Neuronal stem cell (in vitro differentiated cells): ENCODE measurements around the gene ARHGEF12.

Experiments
- DNase-seq: peaks from one replicate; pipeline ENCODE4 v3.0.0-alpha.2; 2013; ENCODE audit warnings: low spot score
- H2AFZ ChIP-seq: one replicate; pipeline ENCODE4 v1.6.1; 2013; ENCODE audit warnings: mild to moderate bottlenecking, low read length, inconsistent platforms
- H2AK5ac ChIP-seq: 2 replicates; pipeline ENCODE4 v1.6.1; 2013; ENCODE audit warnings: low read depth, mild to moderate bottlenecking, inconsistent platforms, low read length, moderate library complexity, mixed read lengths
- H2BK120ac ChIP-seq: 2 replicates; pipeline ENCODE4 v1.6.1; 2013; ENCODE audit warnings: low read depth, mild to moderate bottlenecking, inconsistent platforms, low read length, moderate library complexity, mixed read lengths
- H2BK12ac ChIP-seq: one replicate; pipeline ENCODE4 v1.6.1; 2013; ENCODE audit warnings: low read length, inconsistent platforms
- H2BK15ac ChIP-seq: 2 replicates; pipeline ENCODE4 v1.6.1; 2013; ENCODE audit warnings: mild to moderate bottlenecking, low read length, inconsistent platforms, mixed read lengths
- H2BK5ac ChIP-seq: one replicate; pipeline ENCODE4 v1.6.1; 2013; ENCODE audit warnings: inconsistent platforms, mild to moderate bottlenecking, low read length, moderate library complexity
- H3K14ac ChIP-seq: one replicate; pipeline ENCODE4 v1.6.1; 2013; ENCODE audit warnings: low read length, inconsistent platforms
- H3K18ac ChIP-seq: 2 replicates; pipeline ENCODE4 v1.6.1; 2013; ENCODE audit warnings: low read length, inconsistent platforms
- H3K23ac ChIP-seq: 2 replicates; pipeline ENCODE4 v1.6.1; 2013; ENCODE audit warnings: low read depth, mild to moderate bottlenecking, mixed read lengths, low read length, inconsistent platforms; ENCODE audit not compliant: poor library complexity
- H3K27ac ChIP-seq: replicated peaks from 3 replicates; pipeline ENCODE4 v1.5.1; 2013; ENCODE audit warnings: low read length, inconsistent platforms
- H3K27me3 ChIP-seq, 3 experiments: 2 replicates each; pipeline ENCODE4 v1.6.1; 2013; ENCODE audit warnings: low read length in 3 of 3, mild to moderate bottlenecking in 2 of 3, inconsistent platforms in 1 of 3, low read depth in 1 of 3, mixed read lengths in 1 of 3, moderate library complexity in 1 of 3; ENCODE audit not compliant: control insufficient read depth in 3 of 3, insufficient read depth in 3 of 3
- H3K36me3 ChIP-seq, 2 donors: replicated peaks in 1 of 2; 2 replicates each; pipeline ENCODE4 v1.6.1; 2013; ENCODE audit warnings: low read length in 2 of 2; ENCODE audit not compliant: control insufficient read depth in 2 of 2, insufficient read depth in 2 of 2
- H3K4ac ChIP-seq: 2 replicates; pipeline ENCODE4 v1.6.1; 2013; ENCODE audit warnings: inconsistent platforms, mild to moderate bottlenecking, low read length, moderate library complexity
- H3K4me1 ChIP-seq, 2 donors: 1 replicate in 1 of 2; 2 replicates in 1 of 2; pipeline ENCODE4 v1.6.1; 2013; ENCODE audit warnings: low read length in 2 of 2, low read depth in 1 of 2; ENCODE audit not compliant: control insufficient read depth in 2 of 2, insufficient read depth in 1 of 2
- H3K4me2 ChIP-seq: one replicate; pipeline ENCODE4 v1.6.1; 2013; ENCODE audit warnings: mild to moderate bottlenecking, low read length, inconsistent platforms; ENCODE audit not compliant: insufficient read depth, poor library complexity, severe bottlenecking
- H3K4me3 ChIP-seq, 2 donors: 2 replicates each; pipeline ENCODE4 v1.5.1; 2013; ENCODE audit warnings: low read length in 2 of 2, mild to moderate bottlenecking in 2 of 2, inconsistent platforms in 1 of 2, moderate library complexity in 1 of 2
- H3K79me1 ChIP-seq: one replicate; pipeline ENCODE4 v1.6.1; 2013; ENCODE audit warnings: low read depth, mild to moderate bottlenecking, inconsistent platforms, low read length, moderate library complexity
- H3K9ac ChIP-seq: one replicate; pipeline ENCODE4 v1.6.1; 2013; ENCODE audit warnings: mild to moderate bottlenecking, low read depth, low read length, inconsistent platforms; ENCODE audit not compliant: poor library complexity
- H3K9me3 ChIP-seq, 2 donors: replicated peaks in 1 of 2; 2 replicates each; pipeline versions ENCODE3 to v1.6.1; 2013; ENCODE audit warnings: low read length in 2 of 2, mild to moderate bottlenecking in 2 of 2, inconsistent platforms in 1 of 2, low read depth in 1 of 2, mixed read lengths in 1 of 2, moderate library complexity in 1 of 2; ENCODE audit not compliant: control insufficient read depth in 2 of 2, insufficient read depth in 1 of 2
- H4K8ac ChIP-seq: one replicate; pipeline ENCODE4 v1.6.1; 2013; ENCODE audit warnings: low read depth, mild to moderate bottlenecking, inconsistent platforms, low read length, moderate library complexity
- H4K91ac ChIP-seq: one replicate; pipeline ENCODE4 v1.6.1; 2013; ENCODE audit warnings: low read length, low read depth, mild to moderate bottlenecking, inconsistent platforms; ENCODE audit not compliant: poor library complexity
- WGBS, 2 donors: extraction: QIAGEN DNeasy Blood & Tissue Kit; methylation state at CpG; one replicate each; pipeline ENCODE4 v1.1.7; 2013; ENCODE audit warnings: missing lambda C conversion rate in 2 of 2, mixed read lengths in 1 of 2; ENCODE audit not compliant: insufficient read length in 2 of 2, insufficient replicate concordance in 1 of 2; ENCODE audit errors: extremely low coverage in 2 of 2; 5-methylcytosine and 5-hydroxymethylcytosine counted together

ARHGEF12 gene

DNA sequence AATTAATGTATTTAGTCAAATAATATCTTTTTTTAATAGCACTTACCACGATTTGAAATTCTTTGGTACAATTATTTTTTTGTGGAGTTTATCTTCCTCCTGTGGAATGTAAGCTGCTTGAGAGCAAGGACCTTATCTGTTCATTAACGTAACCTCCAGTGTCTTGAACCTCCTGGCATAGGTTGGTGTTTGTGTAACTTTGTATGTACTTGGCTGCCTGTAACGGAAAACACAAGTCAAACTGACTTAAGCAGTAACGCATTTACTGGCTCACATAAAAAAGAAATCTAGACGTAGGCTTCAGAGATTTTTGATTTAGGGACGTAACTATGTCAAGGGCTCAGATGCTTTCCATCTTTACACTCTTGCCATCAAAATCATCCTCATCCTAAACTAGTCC, 56.1 kb downstream of the ARHGEF12 start:
- Histone ChIP-seq H3K27me3 (no peaks in the 10 kb centered on the region), H3K14ac (no peak overlapping the region), H3K4me3 (no peak overlapping the region), H3K4ac (no peak overlapping the region), H3K18ac (no peak overlapping the region), H2AK5ac (no peak overlapping the region), H3K4me1 (peaks cover 1 to 6% of the 10 kb centered on the region in 2 donors), H3K4me2 (no peak overlapping the region), H3K79me1 (no peaks in the 10 kb centered on the region), H4K8ac (no peak overlapping the region), H3K9me3 (peaks cover 2 to 8% of the 10 kb centered on the region in 2 donors), H2BK12ac (no peak overlapping the region), H3K27ac (no peak overlapping the region), H3K36me3 (no peaks in the 10 kb centered on the region), H2BK5ac (no peak overlapping the region), H2AFZ (no peak overlapping the region), H4K91ac (no peak overlapping the region), H3K23ac (no peak overlapping the region), H2BK120ac (no peak overlapping the region), H2BK15ac (no peak overlapping the region), H3K9ac (no peak overlapping the region)
- DNase-seq = no peak
- WGBS, 2 donors = no CpG with 5 or more reads among the region's 6 CpGs

DNA sequence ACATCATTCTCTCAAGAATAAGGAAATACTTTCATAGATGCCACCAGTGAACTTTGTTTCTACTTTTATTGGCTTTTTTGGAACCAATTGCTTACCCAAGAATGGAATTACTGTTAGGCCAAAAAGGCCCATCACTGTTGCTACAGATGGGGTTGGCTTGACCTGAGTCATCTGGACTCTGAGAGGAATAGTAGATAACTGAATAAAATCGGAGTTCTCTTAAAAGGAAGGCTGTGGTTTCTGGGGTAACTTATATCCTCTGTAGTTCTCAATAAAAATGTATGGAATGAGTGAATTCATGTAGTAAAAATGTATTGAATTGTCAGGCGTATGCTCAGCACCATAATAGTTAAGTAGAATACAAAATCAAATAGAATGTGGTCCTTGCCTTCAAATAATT, 56.6 kb downstream of the ARHGEF12 start:
- no peak overlapping the region for H3K9ac ChIP-seq
- H3K79me1 ChIP-seq = no peaks in the 10 kb centered on the region
- no peak overlapping the region for H3K4ac ChIP-seq
- no peak overlapping the region for H3K27ac ChIP-seq
- H3K4me3 ChIP-seq = no peak overlapping the region
- no peak overlapping the region for H2BK5ac ChIP-seq
- peaks cover 2 to 8% of the 10 kb centered on the region in 2 donors for H3K9me3 ChIP-seq
- H4K91ac ChIP-seq = no peak overlapping the region
- no CpG with 5 or more reads among the region's 2 CpGs for WGBS, 2 donors
- H3K36me3 ChIP-seq = no peaks in the 10 kb centered on the region
- H2BK12ac ChIP-seq = no peak overlapping the region
- H3K27me3 ChIP-seq = no peaks in the 10 kb centered on the region
- H3K18ac ChIP-seq = no peak overlapping the region
- no peak for DNase-seq
- H3K14ac ChIP-seq = no peak overlapping the region
- H2BK15ac ChIP-seq = no peak overlapping the region
- H2BK120ac ChIP-seq = no peak overlapping the region
- H3K4me1 ChIP-seq = peaks cover 1 to 6% of the 10 kb centered on the region in 2 donors
- no peak overlapping the region for H3K4me2 ChIP-seq
- no peak overlapping the region for H4K8ac ChIP-seq
- no peak overlapping the region for H2AK5ac ChIP-seq
- no peak overlapping the region for H2AFZ ChIP-seq
- no peak overlapping the region for H3K23ac ChIP-seq

DNA sequence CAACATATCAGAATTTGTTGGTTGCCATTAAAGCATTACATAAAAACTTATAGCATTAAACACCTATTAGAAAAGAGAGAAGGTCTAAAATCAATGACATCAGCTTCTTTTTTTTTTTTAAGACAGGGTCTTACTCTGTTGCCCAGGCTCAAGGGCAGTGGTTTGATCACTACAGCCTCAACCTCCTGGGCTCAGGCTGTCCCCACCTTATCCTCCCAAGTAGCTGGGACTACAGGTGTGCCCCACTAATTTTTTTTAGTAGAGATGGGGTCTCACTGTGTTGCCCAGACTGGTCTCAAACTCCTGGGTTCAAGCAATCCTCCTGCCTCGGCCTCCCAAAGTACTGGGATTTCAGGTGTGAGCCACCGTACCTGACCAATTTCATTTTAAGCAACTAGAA, 57.9 kb downstream of the ARHGEF12 start:
- H3K4ac ChIP-seq = no peak overlapping the region
- peaks cover 2 to 8% of the 10 kb centered on the region in 2 donors for H3K9me3 ChIP-seq
- H4K91ac ChIP-seq = no peak overlapping the region

DNA sequence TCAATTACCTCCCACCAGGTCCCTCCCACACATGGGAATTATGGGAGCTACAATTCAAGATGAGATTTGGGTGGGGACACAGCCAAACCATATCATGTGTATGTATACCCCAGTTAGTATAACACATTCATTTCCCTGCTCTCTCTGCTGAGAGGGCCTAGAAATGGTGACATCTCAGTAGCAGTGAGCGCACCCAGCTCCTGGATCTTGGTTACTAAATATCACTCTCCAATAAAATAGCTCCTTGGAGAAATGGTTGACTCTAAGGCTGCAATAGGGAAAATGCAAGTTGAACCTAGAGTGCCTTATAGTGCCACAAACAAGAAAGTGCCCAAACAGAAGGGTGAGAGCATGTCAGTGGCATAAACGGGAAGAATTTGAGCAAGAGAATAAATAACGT, 59.6 kb downstream of the ARHGEF12 start:
- Histone ChIP-seq H3K79me1 (peaks cover 1% of the 10 kb centered on the region), H4K91ac (no peak overlapping the region), H3K4me2 (no peak overlapping the region), H3K9me3 (peaks cover 2 to 8% of the 10 kb centered on the region in 2 donors), H2AFZ (no peak overlapping the region), H3K4me1 (peaks cover 1 to 14% of the 10 kb centered on the region in 2 donors), H3K27ac (no peak overlapping the region), H3K23ac (no peak overlapping the region), H3K9ac (no peak overlapping the region), H2BK15ac (no peak overlapping the region), H3K18ac (no peak overlapping the region), H3K4me3 (no peak overlapping the region), H3K27me3 (no peaks in the 10 kb centered on the region), H2AK5ac (no peak overlapping the region), H3K36me3 (no peaks in the 10 kb centered on the region), H2BK120ac (no peak overlapping the region), H2BK5ac (no peak overlapping the region), H4K8ac (no peak overlapping the region), H3K4ac (no peak overlapping the region), H3K14ac (no peak overlapping the region), H2BK12ac (no peak overlapping the region)
- no CpG with 5 or more reads among the region's 3 CpGs for WGBS, 2 donors
- DNase-seq = no peak

More for the DNA sequence above, 57.9 kb downstream of the ARHGEF12 start:
- no peak overlapping the region for H2AFZ ChIP-seq
- H3K4me3 ChIP-seq = no peak overlapping the region
- H2BK15ac ChIP-seq = no peak overlapping the region
- H2BK12ac ChIP-seq = no peak overlapping the region
- no peak overlapping the region for H2AK5ac ChIP-seq
- no CpG with 5 or more reads among the region's 2 CpGs for WGBS, 2 donors
- no peaks in the 10 kb centered on the region for H3K79me1 ChIP-seq
- H3K27ac ChIP-seq = no peak overlapping the region
- no peaks in the 10 kb centered on the region for H3K36me3 ChIP-seq
- H2BK5ac ChIP-seq = no peak overlapping the region
- peaks cover 1 to 11% of the 10 kb centered on the region in 2 donors for H3K4me1 ChIP-seq
- H2BK120ac ChIP-seq = no peak overlapping the region
- H3K9ac ChIP-seq = no peak overlapping the region
- H3K18ac ChIP-seq = no peak overlapping the region
- no peak overlapping the region for H3K23ac ChIP-seq
- no peak overlapping the region for H4K8ac ChIP-seq
- H3K14ac ChIP-seq = no peak overlapping the region
- H3K4me2 ChIP-seq = no peak overlapping the region
- no peak for DNase-seq
- no peaks in the 10 kb centered on the region for H3K27me3 ChIP-seq
